Measurements from ENCODE around the gene CTAG2.

DNA sequence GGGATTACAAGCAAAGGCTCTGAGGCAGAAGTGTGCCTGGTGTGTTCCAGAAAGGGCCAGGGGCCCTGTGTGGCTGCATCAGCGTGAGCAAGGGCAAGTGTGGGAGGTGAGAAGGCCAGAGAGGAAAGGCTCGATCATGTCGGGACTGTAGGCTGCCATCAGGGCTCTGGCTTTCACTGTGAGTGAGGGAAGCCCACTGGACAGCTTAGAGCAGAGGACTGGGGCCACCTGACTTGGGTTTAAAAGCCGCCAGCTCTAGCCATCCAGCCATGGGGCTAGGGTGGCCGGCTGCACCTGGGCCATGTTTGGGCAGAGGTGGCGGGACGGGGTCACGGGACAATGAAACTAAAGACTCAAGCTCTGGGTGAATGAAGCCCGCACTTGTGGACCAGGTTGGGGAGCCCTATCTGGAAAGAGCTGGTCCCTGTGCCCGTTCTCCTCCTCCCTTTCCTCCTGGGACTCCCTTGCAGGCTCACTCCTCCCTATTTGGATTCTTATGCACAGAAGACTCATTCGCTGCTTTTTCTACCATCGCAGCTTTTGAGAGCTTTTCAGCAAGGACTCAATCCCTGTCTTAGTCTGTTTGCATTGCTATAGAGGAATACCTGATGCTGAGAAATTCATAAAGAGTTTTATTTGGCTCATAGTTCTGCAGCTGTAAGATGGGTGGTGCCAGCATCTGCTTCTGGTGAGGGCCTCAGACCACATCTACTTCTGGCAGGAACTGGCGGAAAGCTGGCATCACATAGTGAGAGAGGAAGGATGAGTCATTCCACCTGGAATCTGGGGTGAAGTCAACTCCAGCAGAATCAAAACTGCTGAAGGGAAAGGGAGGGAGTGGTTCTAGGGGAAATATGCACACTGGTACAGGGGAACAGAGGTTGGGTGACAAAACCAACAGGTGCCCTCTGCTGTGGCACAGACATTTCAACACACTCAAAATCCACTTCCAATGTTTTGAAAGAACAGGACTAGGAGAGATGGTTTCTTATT, 49.6 kb downstream of the CTAG2 start:
- TF ChIP-seq EZH2 (IDR thresholded peaks at IDR 0.05; ENCODE audit: insufficient read depth, poor library complexity, severe bottlenecking) = no peak
- no peak for TF ChIP-seq EZH2phosphoT487 (IDR thresholded peaks at IDR 0.05; ENCODE audit: insufficient read depth, low read depth)

Measured in GM23248 (cell line).